GM18505 (cell line): ENCODE measurements around the gene PLD3.

Experiments used
- ATAC-seq: cut with Tn5 transposase; IDR thresholded peaks from one replicate; pipeline ENCODE4 v1.9.1; 2021; ENCODE audit not compliant: unreplicated experiment
- POLR2A ChIP-seq: IDR thresholded peaks from 4 replicates; pipeline ENCODE4 v1.6.1; 2011; ENCODE audit warnings: borderline replicate concordance; ENCODE audit not compliant: insufficient read depth, insufficient read length; ENCODE audit errors: extremely low read depth

Gene PLD3, protein sequence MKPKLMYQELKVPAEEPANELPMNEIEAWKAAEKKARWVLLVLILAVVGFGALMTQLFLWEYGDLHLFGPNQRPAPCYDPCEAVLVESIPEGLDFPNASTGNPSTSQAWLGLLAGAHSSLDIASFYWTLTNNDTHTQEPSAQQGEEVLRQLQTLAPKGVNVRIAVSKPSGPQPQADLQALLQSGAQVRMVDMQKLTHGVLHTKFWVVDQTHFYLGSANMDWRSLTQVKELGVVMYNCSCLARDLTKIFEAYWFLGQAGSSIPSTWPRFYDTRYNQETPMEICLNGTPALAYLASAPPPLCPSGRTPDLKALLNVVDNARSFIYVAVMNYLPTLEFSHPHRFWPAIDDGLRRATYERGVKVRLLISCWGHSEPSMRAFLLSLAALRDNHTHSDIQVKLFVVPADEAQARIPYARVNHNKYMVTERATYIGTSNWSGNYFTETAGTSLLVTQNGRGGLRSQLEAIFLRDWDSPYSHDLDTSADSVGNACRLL

DNA sequence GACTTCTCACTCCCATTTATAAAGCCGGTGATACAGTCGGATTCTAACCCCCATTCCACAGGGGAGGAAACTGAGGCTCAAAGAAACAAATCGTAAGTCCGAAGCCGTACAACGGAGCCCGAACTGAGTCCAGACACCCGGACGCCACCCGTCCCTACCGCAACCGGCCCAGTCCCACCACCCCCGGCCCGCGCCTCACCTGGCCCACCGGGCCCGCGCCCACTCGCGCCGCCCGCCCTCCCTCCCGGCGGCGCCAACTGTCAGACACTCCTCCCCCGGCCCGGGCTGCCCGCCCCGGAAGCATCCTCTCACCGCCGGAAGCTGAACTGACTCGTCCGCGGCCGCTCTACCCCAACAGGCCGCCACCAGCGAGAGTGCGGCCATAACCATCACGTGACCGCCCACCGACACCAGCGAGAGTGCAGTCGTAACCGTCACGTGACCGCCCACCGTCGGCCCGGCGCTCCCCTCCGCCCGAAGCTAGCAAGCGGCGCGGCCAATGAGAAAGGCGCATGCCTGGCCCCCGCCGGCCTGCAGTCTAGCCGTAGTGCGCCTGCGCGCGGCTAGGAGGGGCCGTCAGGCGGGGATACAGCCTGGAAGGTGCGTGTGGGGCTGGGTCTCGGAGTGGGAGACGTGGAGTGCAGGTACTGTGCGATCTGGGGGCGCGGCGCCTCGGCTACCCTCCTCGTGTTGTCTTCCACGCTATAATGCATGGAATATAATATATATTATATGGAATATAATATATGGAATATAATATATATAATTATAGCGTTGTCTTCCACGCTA, at the start of gene PLD3, which contains the start of gene C19orf47:
Gene PLD3 (plus strand): TSS at position 571 of the 789 bp plus-strand sequence. CDS start 17,789 bp downstream, outside the sequence.
Gene C19orf47 (minus strand): TSS at position 273 of the 789 bp plus-strand sequence. CDS start 6,540 bp downstream, outside the sequence.
- peak; percentile 96 for TF ChIP-seq POLR2A
- ATAC-seq: peak; percentile 92

DNA sequence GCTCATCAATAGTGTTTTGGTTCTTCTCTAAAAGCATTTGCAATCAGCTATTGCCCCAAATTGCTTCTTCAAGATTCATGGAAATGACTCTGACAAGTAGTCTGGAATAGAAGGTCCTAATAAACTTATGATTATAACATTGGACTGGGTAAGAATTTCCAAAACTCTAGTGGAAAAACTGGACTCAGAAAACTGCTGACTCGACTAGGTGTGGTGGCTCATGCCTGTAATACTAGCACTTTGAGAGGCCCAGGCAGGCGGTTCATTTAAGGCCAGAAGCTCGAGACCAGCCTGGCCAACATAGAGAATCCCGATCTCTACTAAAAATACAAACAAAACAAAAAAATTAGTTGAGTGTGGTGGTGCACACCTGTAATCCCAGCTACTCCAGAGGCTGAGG, 47.8 kb upstream of the PLD3 start:
- TF ChIP-seq POLR2A: no peak
- ATAC-seq: no peak

DNA sequence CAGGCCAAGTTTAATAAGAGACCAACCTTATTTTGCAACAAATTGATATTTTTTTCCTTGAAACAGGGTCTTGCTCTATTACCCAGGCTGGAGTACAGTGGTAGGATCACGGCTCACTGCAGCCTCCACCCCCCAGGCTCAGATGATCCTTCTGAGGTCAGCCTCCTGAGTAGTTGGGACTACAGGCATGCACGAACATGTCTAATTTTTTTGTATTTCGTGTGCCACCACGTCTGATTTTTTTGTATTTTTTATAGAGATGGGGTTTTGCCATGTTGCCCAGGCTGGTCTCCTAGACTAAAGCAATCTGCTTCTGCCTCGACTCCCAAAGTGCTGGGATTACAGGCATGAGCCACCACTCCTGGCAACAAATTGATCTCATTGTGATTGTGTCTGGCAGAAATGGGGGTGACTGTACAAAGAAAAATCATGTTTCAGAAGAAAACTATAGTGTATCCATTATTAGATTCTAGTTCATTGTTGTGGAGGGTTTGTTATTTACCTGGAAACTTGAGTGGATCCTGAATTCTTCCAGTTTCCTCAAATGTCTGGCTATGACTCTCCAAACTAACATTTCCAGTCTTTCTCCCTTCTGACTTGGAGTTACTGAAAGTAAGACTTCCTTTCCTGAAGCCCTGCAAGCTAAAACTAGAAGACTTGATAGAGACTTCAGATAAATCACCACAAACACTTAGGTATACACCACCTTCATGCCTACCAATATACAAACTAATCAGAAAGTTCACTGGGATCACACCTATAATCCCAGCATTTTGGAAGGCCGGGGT, 46.1 kb upstream of the PLD3 start:
- no peak for TF ChIP-seq POLR2A
- ATAC-seq: no peak

DNA sequence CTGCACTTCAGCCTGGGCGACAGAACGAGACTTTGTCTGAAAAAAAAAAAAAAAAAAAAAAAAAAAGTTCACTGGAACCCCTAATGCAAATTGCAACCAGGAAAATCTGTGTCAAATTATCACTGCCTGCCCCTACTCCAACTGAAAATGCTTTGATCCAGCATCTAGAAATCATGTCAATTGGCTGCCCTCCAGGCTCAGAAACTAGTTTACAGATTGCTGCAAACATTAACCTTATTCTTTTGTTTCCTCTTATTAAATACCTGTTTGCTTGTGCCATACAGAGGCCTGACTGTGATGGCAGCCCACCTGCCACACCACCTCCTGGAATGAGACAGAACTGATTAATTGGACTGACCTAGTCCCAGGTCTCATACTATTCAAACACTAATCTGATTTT, 44.7 kb upstream of the PLD3 start:
- ATAC-seq: no peak
- TF ChIP-seq POLR2A: no peak

DNA sequence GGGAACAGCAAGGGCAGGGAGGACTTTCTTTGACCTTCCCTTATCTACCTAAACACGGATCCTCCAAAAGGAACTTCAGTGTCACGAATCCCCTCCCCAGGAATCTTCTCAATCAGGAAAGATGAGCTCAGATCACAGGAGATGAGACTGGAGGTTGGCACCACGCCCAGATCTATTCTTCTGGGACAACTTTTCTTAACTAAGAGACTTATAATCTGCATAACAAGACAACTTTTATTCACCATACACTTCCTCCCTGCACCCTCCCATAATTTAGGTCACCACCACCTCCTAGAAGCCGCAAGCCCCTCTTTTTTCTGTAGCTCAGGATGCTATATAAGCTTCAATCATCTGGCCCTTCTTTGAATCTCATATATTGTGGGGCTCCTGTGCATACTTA, 44.2 kb upstream of the PLD3 start:
- TF ChIP-seq POLR2A: no peak
- no peak for ATAC-seq

DNA sequence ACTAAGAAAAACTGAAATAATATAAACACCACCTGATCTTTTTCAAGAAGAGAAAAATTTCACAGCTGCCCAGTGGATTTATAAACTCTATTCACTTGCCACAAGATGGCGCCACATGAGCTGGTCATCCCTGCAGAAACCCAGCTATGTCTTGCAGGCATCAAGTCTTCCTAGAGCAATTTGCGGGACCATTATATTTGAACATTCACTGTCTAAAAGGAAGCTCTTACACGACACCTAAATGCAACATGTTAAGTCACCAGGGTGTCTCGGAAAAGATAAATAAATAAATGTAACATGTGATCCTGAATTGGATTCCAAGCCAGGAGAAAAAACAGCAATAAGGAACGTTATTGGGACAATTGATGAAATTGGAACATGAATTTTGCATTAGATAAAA, 43.1 kb upstream of the PLD3 start:
- ATAC-seq: no peak
- TF ChIP-seq POLR2A: no peak

DNA sequence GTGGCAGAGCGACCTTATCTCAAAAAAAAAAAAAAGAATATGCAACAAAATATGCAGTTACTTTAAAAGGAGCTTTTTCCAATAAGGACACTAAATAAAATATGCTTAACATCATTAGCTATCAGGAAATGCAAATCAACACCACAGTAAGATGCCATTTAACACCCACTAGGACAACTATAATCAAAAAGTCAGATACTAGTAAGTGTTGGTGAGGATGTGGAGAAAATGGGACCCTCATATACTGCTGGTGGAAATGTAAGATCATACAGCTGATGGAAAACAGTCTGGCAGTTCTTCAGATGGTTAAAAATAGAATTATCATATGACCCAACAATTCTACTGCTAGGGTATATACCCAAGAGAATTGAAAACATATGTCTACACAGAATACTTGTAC, 38.8 kb upstream of the PLD3 start:
- no peak for TF ChIP-seq POLR2A

DNA sequence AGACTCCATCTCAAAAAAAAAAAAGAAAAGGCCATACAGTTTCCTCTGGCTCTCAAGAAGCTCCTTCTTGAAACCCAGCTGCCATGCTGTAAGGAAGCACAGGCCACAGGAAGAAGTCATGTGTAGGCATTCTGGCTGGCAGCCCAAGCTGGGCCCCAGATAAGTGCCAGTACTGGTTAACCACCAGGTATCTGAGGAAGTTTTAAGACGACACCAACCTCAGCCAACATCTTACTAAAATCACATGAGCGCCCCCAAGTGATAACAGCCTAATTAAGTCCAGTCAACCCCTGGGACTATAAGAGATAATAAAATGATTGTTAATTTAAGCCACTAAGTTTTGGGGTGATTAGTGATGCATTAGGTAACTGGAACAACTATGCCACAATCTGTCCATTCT, 36.0 kb upstream of the PLD3 start:
- no peak for TF ChIP-seq POLR2A
- no peak for ATAC-seq

More for the DNA sequence above, 38.8 kb upstream of the PLD3 start:
- ATAC-seq: no peak

DNA sequence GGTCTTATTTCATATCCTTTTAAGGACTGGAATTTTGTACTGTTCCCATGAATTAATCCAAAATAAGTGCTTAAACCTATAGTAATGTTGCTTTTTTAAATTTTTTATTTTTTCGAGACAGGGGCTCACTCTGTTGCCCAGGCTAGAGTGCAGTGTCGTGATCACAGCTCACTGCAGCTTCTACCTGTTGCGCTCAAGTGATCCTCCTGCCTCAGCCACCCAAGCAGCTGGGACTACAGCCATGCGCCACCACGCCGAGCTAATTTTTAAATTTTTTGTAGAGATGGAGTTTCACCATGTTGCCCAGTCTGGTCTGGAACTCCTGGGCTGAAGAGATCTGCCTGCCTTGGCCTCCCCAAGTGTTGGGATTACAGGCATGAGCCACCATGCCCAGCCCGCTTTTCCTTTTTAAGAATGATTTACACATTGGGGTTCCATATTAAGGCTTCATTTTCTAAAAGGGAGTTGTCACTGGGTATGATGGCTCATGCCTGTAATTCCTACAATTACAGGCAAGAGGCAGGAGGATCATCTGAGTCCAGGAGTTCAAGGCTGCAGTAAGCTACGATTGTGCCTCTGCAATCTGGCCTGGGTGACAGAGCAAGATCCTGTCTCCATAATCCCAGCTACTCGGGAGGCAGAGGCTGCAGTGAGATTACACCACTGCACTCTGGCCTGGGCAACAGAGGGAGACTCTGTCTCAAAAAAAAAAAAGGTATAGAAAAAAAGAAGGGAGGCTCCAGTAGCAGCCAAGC, 35.1 kb upstream of the PLD3 start:
- ATAC-seq: no peak
- TF ChIP-seq POLR2A: no peak

DNA sequence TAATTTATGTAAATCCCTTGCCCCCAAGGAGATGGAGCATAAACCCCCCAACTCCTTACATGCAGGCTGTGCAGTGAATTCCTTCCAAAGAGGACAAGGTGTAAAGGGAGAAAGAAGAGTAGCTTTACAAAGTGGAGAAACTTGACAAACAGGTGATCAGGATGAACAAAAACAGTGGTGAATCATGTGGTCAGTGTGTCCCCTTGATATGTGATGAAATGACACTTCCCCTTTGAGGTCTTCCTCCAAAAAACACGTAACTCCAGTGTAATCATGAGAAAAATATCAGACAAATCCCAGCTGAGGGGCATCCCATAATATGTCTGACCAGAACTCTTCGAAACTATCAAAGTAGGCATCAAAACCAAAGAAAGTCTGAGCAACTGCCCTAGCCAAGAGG, 33.8 kb upstream of the PLD3 start:
- TF ChIP-seq POLR2A: no peak
- no peak for ATAC-seq

DNA sequence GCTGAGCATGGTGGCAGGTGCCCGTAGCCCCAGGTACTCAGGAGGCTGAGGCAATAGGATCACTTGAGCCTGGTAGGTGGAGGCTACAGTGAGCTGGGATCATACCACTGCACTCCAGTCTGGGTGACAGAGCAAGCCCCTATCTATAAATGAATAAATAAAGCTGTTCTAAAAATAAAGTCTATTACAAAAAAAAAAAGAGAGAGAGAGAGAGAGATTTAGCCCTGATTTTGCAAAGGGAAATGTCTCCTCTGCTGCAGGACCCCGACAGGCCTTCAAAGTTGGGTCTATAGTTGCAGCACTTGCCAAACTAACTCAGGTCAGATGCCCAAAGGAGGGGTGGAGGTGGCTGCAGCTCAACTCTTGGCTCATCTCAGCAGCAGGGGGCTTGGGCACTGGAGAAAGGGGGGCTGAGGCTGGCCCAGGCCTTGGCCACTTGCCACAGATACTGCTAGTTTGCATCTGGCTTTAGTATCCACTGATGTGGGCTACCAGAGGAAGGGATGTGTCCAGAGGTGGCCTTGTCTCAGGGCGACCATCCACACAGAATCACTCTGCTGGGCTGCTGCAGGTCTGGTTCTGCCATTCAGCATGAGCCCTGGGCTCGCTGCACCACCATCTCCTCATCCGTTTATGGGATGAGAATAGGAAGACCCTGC, 32.6 kb upstream of the PLD3 start:
- no peak for ATAC-seq
- no peak for TF ChIP-seq POLR2A

DNA sequence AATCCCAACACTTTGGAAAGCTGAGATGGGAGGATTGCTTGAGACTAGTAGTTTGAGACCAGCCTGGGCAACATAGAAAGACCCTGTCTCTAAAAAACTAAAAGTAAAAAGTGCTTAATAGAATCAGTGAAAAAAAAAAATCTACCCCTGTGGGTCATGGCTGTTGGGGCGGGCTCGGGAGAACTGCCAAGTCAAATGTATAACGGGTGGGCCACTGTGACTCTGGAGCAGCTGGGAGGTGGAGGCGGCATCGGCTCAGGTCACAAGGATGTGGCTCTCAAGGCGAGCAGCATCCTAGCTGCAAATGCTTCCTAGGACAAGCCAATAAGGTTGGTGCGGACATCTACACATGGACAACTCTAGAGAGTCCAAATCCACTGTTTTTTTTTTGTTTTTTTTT, 31.2 kb upstream of the PLD3 start:
- no peak for ATAC-seq
- no peak for TF ChIP-seq POLR2A
